Neural cell (in vitro differentiated cells): ENCODE data around the gene ZNF687. TPM values are rescaled to one million over a fixed set of nuclear protein-coding genes. Genes with fewer than 3 reads are reported as not detected.

ENCODE experiments used
- H2AFZ ChIP-seq: fragments of 200-600, 300-800 bp; sonication (generic), shearing (Covaris generic); 2 replicates; pipeline ENCODE4 v1.6.0; 2014; ENCODE audit warnings: low read depth, mild to moderate bottlenecking, antibody characterized with exemption, low read length, moderate library complexity
- H3F3A ChIP-seq: fragments of 200-600 bp; shearing (Covaris generic); 2 replicates; pipeline ENCODE4 v1.6.1; 2016; ENCODE audit warnings: mild to moderate bottlenecking, moderate library complexity, mixed read lengths, antibody characterized with exemption, low read length; ENCODE audit not compliant: insufficient read depth, poor library complexity, severe bottlenecking
- H3K27ac ChIP-seq: fragments of 200-600, 300-800 bp; sonication (generic), shearing (Covaris generic); 2 replicates; pipeline ENCODE4 v1.5.1; 2014; ENCODE audit warnings: mild to moderate bottlenecking, low read length, moderate library complexity
- H3K27me3 ChIP-seq: fragments of 300-800, 200-600 bp; sonication (generic), shearing (Covaris generic); 2 replicates; pipeline ENCODE4 v1.6.0; 2014; ENCODE audit warnings: mild to moderate bottlenecking, low read depth, low read length, moderate library complexity; ENCODE audit not compliant: insufficient read depth
- H3K36me3 ChIP-seq: fragments of 300-800, 200-600 bp; sonication (generic), shearing (Covaris generic); 2 replicates; pipeline ENCODE4 v1.5.1; 2014; ENCODE audit warnings: mild to moderate bottlenecking, antibody characterized with exemption, low read length, moderate library complexity; ENCODE audit not compliant: insufficient read depth
- H3K4me2 ChIP-seq: fragments of 300-800, 200-600 bp; sonication (generic), shearing (Covaris generic); 2 replicates; pipeline ENCODE4 v1.6.0; 2014; ENCODE audit warnings: mild to moderate bottlenecking, low read length
- H3K4me3 ChIP-seq: fragments of 300-800, 200-600 bp; sonication (generic), shearing (Covaris generic); 2 replicates; pipeline ENCODE4 v1.5.1; 2014; ENCODE audit warnings: mild to moderate bottlenecking, low read length, moderate library complexity
- H3K79me2 ChIP-seq: fragments of 200-600 bp; shearing (Covaris generic); replicated peaks from 2 replicates; pipeline ENCODE4 v1.6.0; 2014; ENCODE audit warnings: mild to moderate bottlenecking, low read length, moderate library complexity; ENCODE audit not compliant: insufficient read depth
- H3K9ac ChIP-seq: fragments of 300-800, 200-600 bp; sonication (generic), shearing (Covaris generic); 2 replicates; pipeline ENCODE4 v1.6.1; 2016; ENCODE audit warnings: mild to moderate bottlenecking, low read length, mixed read lengths
- H3K9me2 ChIP-seq: fragments of 200-600 bp; shearing (Covaris generic); 2 replicates; pipeline ENCODE4 v1.6.1; 2016; ENCODE audit warnings: mild to moderate bottlenecking, low read length, mixed read lengths; ENCODE audit not compliant: insufficient read depth
- H3K9me3 ChIP-seq: fragments of 200-600, 300-800 bp; sonication (generic), shearing (Covaris generic); 2 replicates; pipeline ENCODE4 v1.6.1; 2016; ENCODE audit warnings: mild to moderate bottlenecking, mixed run types, low read length, moderate library complexity, mixed read lengths
- H4K20me1 ChIP-seq: fragments of 200-600 bp; shearing (Covaris generic); 2 replicates; pipeline ENCODE4 v1.6.1; 2016; ENCODE audit warnings: mild to moderate bottlenecking, mixed run types; ENCODE audit not compliant: insufficient read depth
- CTCF ChIP-seq: fragments of 450-650 bp; IDR thresholded peaks from 2 replicates; pipeline ENCODE4 v1.5.1; 2014; ENCODE audit warnings: antibody characterized with exemption, mild to moderate bottlenecking, moderate library complexity; ENCODE audit not compliant: poor library complexity, severe bottlenecking
- EP300 ChIP-seq: fragments of 450-650 bp; conservative IDR thresholded peaks from 2 replicates; pipeline ENCODE4 v1.6.1; 2014; ENCODE audit warnings: antibody characterized with exemption, mild to moderate bottlenecking, moderate library complexity; ENCODE audit not compliant: poor library complexity, severe bottlenecking
- EZH2 ChIP-seq: fragments of 200-600, 300-800 bp; shearing (Covaris generic), sonication (generic); IDR thresholded peaks from 2 replicates; pipeline ENCODE4 v1.6.1; 2014; ENCODE audit warnings: antibody characterized with exemption, low read length, borderline replicate concordance, mild to moderate bottlenecking; ENCODE audit not compliant: insufficient read depth, poor library complexity, severe bottlenecking
- MXI1 ChIP-seq: fragments of 450-650 bp; conservative IDR thresholded peaks from 2 replicates; pipeline ENCODE4 v1.6.1; 2014; ENCODE audit warnings: antibody characterized with exemption, mild to moderate bottlenecking; ENCODE audit not compliant: poor library complexity, severe bottlenecking
- POLR2AphosphoS5 ChIP-seq: IDR thresholded peaks from 2 replicates; pipeline ENCODE4 v1.6.1; 2012
- RAD21 ChIP-seq: fragments of 450-650 bp; conservative IDR thresholded peaks from 2 replicates; pipeline ENCODE4 v1.6.1; 2014; ENCODE audit warnings: antibody characterized with exemption, mild to moderate bottlenecking, moderate library complexity
- REST ChIP-seq: IDR thresholded peaks from 2 replicates; pipeline ENCODE4 v1.6.1; 2012; ENCODE audit warnings: borderline replicate concordance
- SMC3 ChIP-seq: fragments of 450-650 bp; conservative IDR thresholded peaks from 2 replicates; pipeline ENCODE4 v1.6.1; 2014; ENCODE audit warnings: antibody characterized with exemption, mild to moderate bottlenecking, moderate library complexity; ENCODE audit not compliant: poor library complexity
- TAF1 ChIP-seq: IDR thresholded peaks from 2 replicates; pipeline ENCODE4 v1.6.1; 2012; ENCODE audit warnings: low read depth
- polyA plus RNA-seq: library from polyadenylated mRNA; depleted of rRNA; stranded (reverse); fragments of >200 nt; gene quantifications from 2 replicates; pipeline ENCODE4 v1.2.3, GENCODE V29; 2014

The ZNF687 gene
- polyA plus RNA-seq, 1 donor from 2014 or later, result 6.9 TPM

GRCh38 chr1:151288502-151288901 is 6.4 kb downstream of the ZNF687 start:
- Histone ChIP-seq H3K4me2 (no peak overlapping the region), H2AFZ (no peak overlapping the region), H3K9me3 (no peaks in the 10 kb centered on the region), H3K9me2 (no peaks in the 10 kb centered on the region), H3K4me3 (no peak overlapping the region), H3K36me3 (peaks cover 11% of the 10 kb centered on the region), H3K79me2 (peaks cover under 1% of the 10 kb centered on the region), H4K20me1 (no peaks in the 10 kb centered on the region), H3K27me3 (no peaks in the 10 kb centered on the region), H3K27ac (no peak overlapping the region), H3F3A (no peaks in the 10 kb centered on the region), H3K9ac (no peak overlapping the region)
- TF ChIP-seq MXI1 (no peak), EP300 (no peak), EZH2 (no peak)

DNA sequence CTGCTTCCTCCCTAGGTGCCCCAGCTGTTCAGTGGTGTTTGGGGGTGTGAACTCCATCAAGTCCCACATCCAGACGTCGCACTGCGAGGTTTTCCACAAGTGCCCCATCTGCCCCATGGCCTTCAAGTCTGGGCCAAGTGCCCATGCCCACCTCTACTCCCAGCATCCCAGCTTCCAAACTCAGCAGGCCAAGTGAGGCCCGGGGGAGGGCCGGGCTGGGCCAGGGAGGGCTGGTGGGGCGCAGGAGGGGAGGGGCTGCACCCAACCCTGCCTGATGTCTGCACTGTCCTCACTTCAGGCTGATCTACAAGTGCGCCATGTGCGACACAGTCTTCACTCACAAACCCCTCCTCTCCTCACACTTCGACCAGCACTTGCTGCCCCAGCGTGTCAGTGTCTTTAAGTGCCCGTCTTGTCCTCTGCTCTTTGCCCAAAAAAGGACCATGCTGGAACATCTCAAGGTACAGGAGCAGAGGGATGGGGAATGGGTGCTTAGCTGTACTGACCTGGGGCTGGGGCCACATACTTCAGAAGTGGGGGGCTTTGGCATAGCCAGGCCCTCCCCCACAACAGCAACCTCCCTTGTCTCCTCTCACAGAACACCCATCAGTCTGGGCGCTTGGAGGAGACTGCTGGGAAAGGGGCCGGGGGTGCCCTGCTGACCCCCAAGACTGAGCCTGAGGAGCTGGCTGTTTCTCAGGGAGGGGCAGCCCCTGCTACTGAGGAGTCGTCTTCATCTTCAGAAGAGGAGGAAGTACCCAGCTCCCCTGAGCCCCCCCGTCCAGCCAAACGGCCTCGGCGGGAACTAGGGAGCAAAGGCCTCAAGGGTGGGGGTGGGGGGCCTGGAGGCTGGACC is 7.2 kb downstream of the ZNF687 start:
- Histone ChIP-seq H3K36me3 (peaks cover 11% of the 10 kb centered on the region), H3K4me2 (no peak overlapping the region), H3K9me2 (no peaks in the 10 kb centered on the region), H3K27ac (no peak overlapping the region), H3F3A (no peaks in the 10 kb centered on the region), H3K79me2 (no peaks in the 10 kb centered on the region), H2AFZ (no peak overlapping the region), H3K9me3 (no peaks in the 10 kb centered on the region), H3K9ac (no peak overlapping the region), H4K20me1 (no peaks in the 10 kb centered on the region), H3K4me3 (no peak overlapping the region), H3K27me3 (no peaks in the 10 kb centered on the region)
- TF ChIP-seq CTCF, result no peak
- no peak for TF ChIP-seq SMC3
- no peak for TF ChIP-seq RAD21
- no peak for TF ChIP-seq TAF1
- no peak for TF ChIP-seq POLR2AphosphoS5
- TF ChIP-seq EP300, result no peak
- TF ChIP-seq REST, result no peak
- TF ChIP-seq EZH2, result no peak
